A673 (cell line): Measurements from ENCODE around the gene FKBP1A.

ENCODE experiments used
- EZH2 ChIP-seq: fragments of 200-600 bp; sonication (generic); IDR thresholded peaks from 2 replicates; pipeline ENCODE4 v1.6.1; 2017; ENCODE audit warnings: borderline replicate concordance, low read depth, mild to moderate bottlenecking, mixed read lengths, antibody characterized with exemption, low read length; ENCODE audit not compliant: poor library complexity, severe bottlenecking
- TF ChIP-seq, protein P1 (sequence below): fragments of 300-800, 200-600 bp; sonication (generic); conservative IDR thresholded peaks from 2 replicates; pipeline ENCODE4 v1.5.1; 2017; ENCODE audit warnings: low read depth, mild to moderate bottlenecking, antibody characterized with exemption, low read length, moderate library complexity, mixed read lengths

DNA sequence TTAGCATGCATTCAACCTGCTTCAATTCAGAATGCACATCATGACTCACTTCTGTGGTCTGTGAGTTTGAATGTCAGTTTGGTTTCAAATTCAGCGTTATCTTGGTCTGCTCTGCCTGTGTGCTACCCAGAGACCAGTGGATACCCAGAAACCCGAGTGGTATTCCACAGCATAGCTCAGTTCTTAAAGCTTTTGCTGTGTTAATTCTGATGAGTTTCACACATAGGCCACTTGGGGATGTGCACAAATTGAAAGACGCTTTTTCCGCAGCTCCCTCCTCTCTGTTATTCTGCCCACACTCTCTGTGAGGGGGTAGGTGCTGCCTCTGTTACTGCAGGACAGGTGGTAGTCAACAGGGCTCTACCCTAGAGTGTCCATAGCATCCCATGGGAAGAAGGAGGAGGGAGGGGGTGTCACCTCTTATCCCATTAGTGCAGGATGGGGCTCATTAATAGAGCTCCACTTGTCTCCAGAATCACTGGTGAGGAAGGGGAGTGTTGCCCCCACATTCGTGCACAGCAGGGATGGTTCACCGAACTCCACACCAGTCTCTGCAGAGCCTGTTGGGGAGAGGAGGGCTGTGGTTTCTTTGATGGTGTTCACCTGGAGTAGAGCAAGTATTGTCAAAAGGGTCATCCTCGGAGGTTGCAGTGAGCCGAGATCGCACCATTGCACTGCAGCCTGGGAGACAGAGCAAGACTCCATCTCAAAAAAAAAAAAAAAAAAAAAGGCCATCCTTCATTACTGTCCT lies 34.8 kb downstream of the FKBP1A start:
- TF ChIP-seq EZH2 = no peak
- TF ChIP-seq, protein P1, sequence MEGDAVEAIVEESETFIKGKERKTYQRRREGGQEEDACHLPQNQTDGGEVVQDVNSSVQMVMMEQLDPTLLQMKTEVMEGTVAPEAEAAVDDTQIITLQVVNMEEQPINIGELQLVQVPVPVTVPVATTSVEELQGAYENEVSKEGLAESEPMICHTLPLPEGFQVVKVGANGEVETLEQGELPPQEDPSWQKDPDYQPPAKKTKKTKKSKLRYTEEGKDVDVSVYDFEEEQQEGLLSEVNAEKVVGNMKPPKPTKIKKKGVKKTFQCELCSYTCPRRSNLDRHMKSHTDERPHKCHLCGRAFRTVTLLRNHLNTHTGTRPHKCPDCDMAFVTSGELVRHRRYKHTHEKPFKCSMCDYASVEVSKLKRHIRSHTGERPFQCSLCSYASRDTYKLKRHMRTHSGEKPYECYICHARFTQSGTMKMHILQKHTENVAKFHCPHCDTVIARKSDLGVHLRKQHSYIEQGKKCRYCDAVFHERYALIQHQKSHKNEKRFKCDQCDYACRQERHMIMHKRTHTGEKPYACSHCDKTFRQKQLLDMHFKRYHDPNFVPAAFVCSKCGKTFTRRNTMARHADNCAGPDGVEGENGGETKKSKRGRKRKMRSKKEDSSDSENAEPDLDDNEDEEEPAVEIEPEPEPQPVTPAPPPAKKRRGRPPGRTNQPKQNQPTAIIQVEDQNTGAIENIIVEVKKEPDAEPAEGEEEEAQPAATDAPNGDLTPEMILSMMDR = no peak
